ENCODE measurements around the gene PCDH1. TPM values are rescaled to one million over a fixed set of nuclear protein-coding genes. Genes with fewer than 3 reads are reported as not detected.

Gene PCDH1
- total RNA-seq, 1 experiment from 2014 or later, result 146 TPM

DNA sequence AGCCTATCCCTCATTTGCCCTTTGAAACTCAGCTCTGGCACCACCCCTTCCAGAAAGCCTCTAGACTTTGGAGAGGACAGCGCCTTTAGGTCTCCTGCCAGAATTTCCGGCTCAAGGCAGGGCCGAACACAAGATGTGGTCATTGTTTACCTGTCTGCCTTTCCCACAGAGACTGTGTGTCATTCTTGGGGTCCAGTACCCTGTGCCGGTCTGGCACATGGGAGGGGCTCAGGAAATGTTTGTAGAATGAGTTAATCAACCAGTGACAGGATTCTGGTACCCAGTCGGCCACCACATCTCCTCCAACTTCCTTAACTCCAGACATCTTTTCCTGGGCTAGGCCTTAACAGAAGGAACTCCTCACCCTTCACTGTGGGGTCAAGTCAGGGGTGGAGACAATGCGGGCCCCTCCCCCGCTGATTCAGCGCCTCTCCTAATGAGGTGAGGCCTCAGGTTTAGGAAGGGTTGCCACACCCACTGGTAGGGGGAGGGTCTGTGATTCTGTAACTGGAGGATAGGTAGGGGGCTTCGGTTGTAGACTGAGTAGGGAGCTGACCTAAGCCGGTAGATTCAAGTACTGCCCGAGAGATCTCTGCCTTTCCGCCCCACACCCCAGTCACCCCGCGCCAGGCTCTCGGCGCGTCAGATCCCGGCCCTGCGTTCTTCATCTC lies 29.3 kb downstream of the PCDH1 start:
- peaks cover 3% of the 10 kb centered on the region for H3K9me3 Mint-ChIP-seq (ENCODE audit: low read depth, unreplicated experiment)
- peaks cover 69% of the 10 kb centered on the region for H3K36me3 Mint-ChIP-seq (ENCODE audit: insufficient read depth, unreplicated experiment)
- intact Hi-C loops (cut with micrococcal nuclease; ENCODE audit: unreplicated experiment), result loop anchor here (1.0 to 2.0 kb wide), 3 partner anchors 17 to 35 kb away; no protein-coding TSS in a partner anchor
- H3K4me1 Mint-ChIP-seq (ENCODE audit: low read depth, unreplicated experiment), result peaks cover 56% of the 10 kb centered on the region
- H3K4me3 Mint-ChIP-seq (ENCODE audit: low read depth, unreplicated experiment), result peak overlapping the region; percentile 48
- CTCF ChIA-PET, result interaction anchor here (0.6 to 2.6 kb wide), 5 partner anchors 21 to 145 kb away, joined by 3 to 12 read pairs (median 3); partner anchors contain the start of genes PCDH1 and RNF14
- BruUV-seq (replicated peaks), result TSS peak; percentile 78
- no peaks in the 10 kb centered on the region for H3K27me3 Mint-ChIP-seq (ENCODE audit: unreplicated experiment)
- H3K27ac Mint-ChIP-seq (ENCODE audit: unreplicated experiment), result peak overlapping the region; percentile 93
- TF ChIP-seq, protein P1, sequence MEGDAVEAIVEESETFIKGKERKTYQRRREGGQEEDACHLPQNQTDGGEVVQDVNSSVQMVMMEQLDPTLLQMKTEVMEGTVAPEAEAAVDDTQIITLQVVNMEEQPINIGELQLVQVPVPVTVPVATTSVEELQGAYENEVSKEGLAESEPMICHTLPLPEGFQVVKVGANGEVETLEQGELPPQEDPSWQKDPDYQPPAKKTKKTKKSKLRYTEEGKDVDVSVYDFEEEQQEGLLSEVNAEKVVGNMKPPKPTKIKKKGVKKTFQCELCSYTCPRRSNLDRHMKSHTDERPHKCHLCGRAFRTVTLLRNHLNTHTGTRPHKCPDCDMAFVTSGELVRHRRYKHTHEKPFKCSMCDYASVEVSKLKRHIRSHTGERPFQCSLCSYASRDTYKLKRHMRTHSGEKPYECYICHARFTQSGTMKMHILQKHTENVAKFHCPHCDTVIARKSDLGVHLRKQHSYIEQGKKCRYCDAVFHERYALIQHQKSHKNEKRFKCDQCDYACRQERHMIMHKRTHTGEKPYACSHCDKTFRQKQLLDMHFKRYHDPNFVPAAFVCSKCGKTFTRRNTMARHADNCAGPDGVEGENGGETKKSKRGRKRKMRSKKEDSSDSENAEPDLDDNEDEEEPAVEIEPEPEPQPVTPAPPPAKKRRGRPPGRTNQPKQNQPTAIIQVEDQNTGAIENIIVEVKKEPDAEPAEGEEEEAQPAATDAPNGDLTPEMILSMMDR (IDR thresholded peaks at IDR 0.05; ENCODE audit: unreplicated experiment), result no peak
- peak; percentile 94 for DNase-seq

DNA sequence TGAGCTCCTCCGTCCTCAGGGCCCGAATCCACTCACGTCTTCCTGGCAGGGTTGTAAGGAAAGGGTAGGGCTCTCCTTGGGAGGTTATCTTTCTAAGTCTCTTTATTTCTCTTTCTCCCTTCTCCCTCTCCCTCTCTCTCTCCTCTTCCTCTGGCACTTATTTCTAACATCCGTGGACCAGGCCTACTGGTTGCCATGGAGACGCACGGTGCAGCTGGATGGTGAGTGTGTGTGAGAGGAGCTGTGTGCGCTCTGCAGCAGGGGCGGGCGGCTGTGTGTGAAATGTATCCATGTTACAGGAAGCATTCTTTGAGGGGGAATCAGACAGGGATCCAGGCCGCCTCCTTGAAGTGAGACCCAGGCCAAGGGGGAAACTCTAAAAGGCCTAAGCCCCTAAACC lies 32.2 kb downstream of the PCDH1 start:
- Mint-ChIP-seq H3K27me3 (ENCODE audit: unreplicated experiment) (no peaks in the 10 kb centered on the region), H3K36me3 (ENCODE audit: insufficient read depth, unreplicated experiment) (peaks cover 59% of the 10 kb centered on the region), H3K9me3 (ENCODE audit: low read depth, unreplicated experiment) (no peaks in the 10 kb centered on the region), H3K4me3 (ENCODE audit: low read depth, unreplicated experiment) (no peak overlapping the region), H3K4me1 (ENCODE audit: low read depth, unreplicated experiment) (peaks cover 74% of the 10 kb centered on the region), H3K27ac (ENCODE audit: unreplicated experiment) (peak overlapping the region; percentile 43)
- no TSS peak for BruUV-seq (replicated peaks)
- CTCF ChIA-PET, result interaction anchor here (0.6 to 1.9 kb wide), 4 partner anchors 29 to 114 kb away, joined by 5 to 10 read pairs (median 7); no protein-coding TSS in a partner anchor
- no peak for DNase-seq
- intact Hi-C loops (cut with micrococcal nuclease; ENCODE audit: unreplicated experiment), result no loop called here
- TF ChIP-seq, protein P1 (IDR thresholded peaks at IDR 0.05; ENCODE audit: unreplicated experiment), result no peak

DNA sequence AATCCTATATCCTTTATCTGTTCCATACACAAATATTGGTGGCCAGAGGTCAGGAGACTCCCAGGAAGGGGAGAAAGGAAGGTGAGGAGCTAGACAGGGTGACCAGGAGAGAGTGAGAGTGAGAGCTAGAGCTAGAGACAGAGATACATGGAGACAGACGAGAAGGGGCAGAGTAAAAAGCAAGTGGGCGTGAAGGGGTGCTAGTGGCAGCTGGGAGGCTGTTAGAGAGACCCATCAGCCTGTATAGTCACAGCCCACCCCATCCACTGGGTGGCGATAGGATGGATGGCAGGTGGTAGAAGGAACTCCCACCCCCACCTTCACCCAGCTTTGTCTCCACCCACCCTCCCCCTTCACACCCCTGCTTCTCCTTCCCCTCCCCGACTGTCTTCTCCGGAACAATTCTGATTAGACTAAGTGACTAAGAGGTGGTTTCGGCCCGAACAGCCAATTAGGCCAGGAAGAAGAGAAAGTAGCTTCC lies 32.8 kb downstream of the PCDH1 start:
- Mint-ChIP-seq H3K36me3 (ENCODE audit: insufficient read depth, unreplicated experiment) (peaks cover 52% of the 10 kb centered on the region), H3K4me3 (ENCODE audit: low read depth, unreplicated experiment) (no peak overlapping the region), H3K27me3 (ENCODE audit: unreplicated experiment) (no peaks in the 10 kb centered on the region), H3K9me3 (ENCODE audit: low read depth, unreplicated experiment) (no peaks in the 10 kb centered on the region), H3K4me1 (ENCODE audit: low read depth, unreplicated experiment) (peaks cover 79% of the 10 kb centered on the region), H3K27ac (ENCODE audit: unreplicated experiment) (peak overlapping the region; percentile 43)
- CTCF ChIA-PET, result interaction anchor here (0.6 to 1.9 kb wide), 7 partner anchors 19 to 114 kb away, joined by 3 to 10 read pairs (median 5); no protein-coding TSS in a partner anchor
- DNase-seq, result no peak
- TF ChIP-seq, protein P1 (IDR thresholded peaks at IDR 0.05; ENCODE audit: unreplicated experiment), result no peak
- no TSS peak for BruUV-seq (replicated peaks)
- intact Hi-C loops (cut with micrococcal nuclease; ENCODE audit: unreplicated experiment), result no loop called here

DNA sequence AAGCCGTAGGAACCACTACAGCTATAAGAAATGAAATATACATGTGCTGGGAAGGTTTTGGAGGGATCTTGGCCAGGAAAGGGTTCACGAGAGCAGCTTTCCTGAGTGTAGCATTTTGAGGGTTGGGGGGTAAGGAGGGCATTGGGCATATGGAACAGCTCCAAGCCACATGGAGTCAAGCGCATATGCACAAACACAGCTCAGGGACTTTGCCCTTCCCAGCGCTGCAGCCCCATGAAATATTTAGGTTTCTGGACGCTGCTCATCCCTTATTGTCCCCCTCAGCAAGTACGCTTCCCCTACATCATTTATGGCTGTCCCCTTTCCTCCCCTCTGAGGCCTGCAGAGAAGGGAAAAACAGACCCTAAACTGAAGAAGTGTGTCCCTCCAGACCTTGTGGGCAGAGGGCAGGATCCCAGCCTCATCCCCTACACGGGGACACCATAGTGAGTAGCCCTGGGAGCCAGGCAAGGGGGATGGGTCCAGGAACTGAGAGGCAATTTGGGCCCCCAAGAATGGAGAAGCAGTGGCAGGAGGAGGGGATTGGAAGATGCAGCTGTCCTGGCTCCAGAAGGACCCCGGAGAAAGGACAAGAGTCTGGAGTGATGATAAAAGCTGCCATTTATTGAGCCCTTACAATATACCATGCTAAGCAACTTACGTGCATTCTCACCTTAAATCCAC lies 33.7 kb downstream of the PCDH1 start:
- Mint-ChIP-seq H3K36me3 (ENCODE audit: insufficient read depth, unreplicated experiment) (peaks cover 44% of the 10 kb centered on the region), H3K27ac (ENCODE audit: unreplicated experiment) (no peak overlapping the region), H3K4me3 (ENCODE audit: low read depth, unreplicated experiment) (no peak overlapping the region), H3K9me3 (ENCODE audit: low read depth, unreplicated experiment) (no peaks in the 10 kb centered on the region), H3K4me1 (ENCODE audit: low read depth, unreplicated experiment) (peaks cover 85% of the 10 kb centered on the region), H3K27me3 (ENCODE audit: unreplicated experiment) (no peaks in the 10 kb centered on the region)
- TF ChIP-seq, protein P1 (IDR thresholded peaks at IDR 0.05; ENCODE audit: unreplicated experiment), result no peak
- no peak for DNase-seq
- CTCF ChIA-PET, result interaction anchor here (1.0 to 1.9 kb wide), 5 partner anchors 18 to 125 kb away, joined by 3 to 7 read pairs (median 3); no protein-coding TSS in a partner anchor
- BruUV-seq (replicated peaks), result no TSS peak
- intact Hi-C loops (cut with micrococcal nuclease; ENCODE audit: unreplicated experiment), result no loop called here

All from Calu3 (cell line).